Esophagus muscularis mucosa (tissue), 4 donors: ENCODE data around the gene TMEM150B. TPM values are rescaled to one million over a fixed set of nuclear protein-coding genes. Genes with fewer than 3 reads are reported as not detected.

Experiments used
- DNase-seq: peaks from one replicate; pipeline ENCODE4 v3.0.0-alpha.2; 2017; ENCODE audit errors: extremely low spot score
- H3K27ac ChIP-seq, 4 donors: fragments of 200-600 bp; sonication (generic); replicated peaks in 1 of 4; 1 replicate in 3 of 4; 2 replicates in 1 of 4; pipeline ENCODE4 v1.5.1; 2016 to 2019; ENCODE audit warnings: mild to moderate bottlenecking in 1 of 4
- H3K27me3 ChIP-seq, 4 donors: fragments of 200-600 bp; sonication (generic); one replicate each; pipeline versions ENCODE4 v1.5.1 to v1.6.0; 2016 to 2019
- H3K36me3 ChIP-seq, 4 donors: fragments of 200-600 bp; sonication (generic); one replicate each; pipeline ENCODE4 v1.5.1; 2016 to 2019
- H3K4me1 ChIP-seq, 4 donors: fragments of 200-600 bp; sonication (generic); one replicate each; pipeline ENCODE4 v1.5.1; 2016 to 2019
- H3K4me3 ChIP-seq, 4 donors: fragments of 200-600 bp; sonication (generic); 1 replicate in 2 of 4; 2 replicates in 2 of 4; pipeline ENCODE4 v1.5.1; 2016 to 2019; ENCODE audit warnings: mild to moderate bottlenecking in 4 of 4, moderate library complexity in 1 of 4
- H3K9me3 ChIP-seq, 4 donors: fragments of 200-600 bp; sonication (generic); 1 replicate in 3 of 4; 2 replicates in 1 of 4; pipeline ENCODE4 v1.5.1; 2016 to 2019
- EP300 ChIP-seq: sonication (generic); formaldehyde crosslinking; IDR thresholded peaks from one replicate; pipeline ENCODE4 v1.6.1; 2017; ENCODE audit warnings: antibody characterized with exemption
- POLR2A ChIP-seq: fragments of 450-650 bp; IDR thresholded peaks from one replicate; pipeline ENCODE4 v1.6.1; 2017; ENCODE audit warnings: antibody characterized with exemption, moderate library complexity, mild to moderate bottlenecking, low read depth
- POLR2AphosphoS5 ChIP-seq, 2 donors: sonication (generic); formaldehyde crosslinking; IDR thresholded peaks; one replicate each; pipeline ENCODE4 v1.6.1; 2017; ENCODE audit warnings: antibody characterized with exemption in 2 of 2
- WGBS: methylation state at CpG from one replicate; pipeline ENCODE4 v1.1.5; 2018; 5-methylcytosine and 5-hydroxymethylcytosine counted together
- intact Hi-C: fragments of 100-400 bp; cut with DNase I; formaldehyde crosslinking; loops from one replicate; pipeline ENCODE4 v1.15.1; 2023
- total RNA-seq, 4 donors: library from RNA; depleted of rRNA; stranded (reverse); fragments of >200 nt; gene quantifications; one replicate each; pipeline versions ENCODE4 v1.1.0 to v1.2.1, GENCODE V29; 2016
- TF ChIP-seq, protein P1 (sequence below), 3 experiments: fragments of 200-600 bp in 2 of 3; fragments of 450-650 bp in 1 of 3; sonication (generic) in 2 of 3; IDR thresholded peaks; one replicate each; pipeline ENCODE4 v1.5.1; 2017 to 2019; ENCODE audit warnings: antibody characterized with exemption in 3 of 3, mild to moderate bottlenecking in 2 of 3, moderate library complexity in 1 of 3

TMEM150B gene
- total RNA-seq, 4 donors from 2014 or later = 0.83 to 5.2 (median 2.7) TPM

- H3K9me3 ChIP-seq = no peaks in the 10 kb centered on the region
- no peak for TF ChIP-seq POLR2A
- TF ChIP-seq, protein P1, sequence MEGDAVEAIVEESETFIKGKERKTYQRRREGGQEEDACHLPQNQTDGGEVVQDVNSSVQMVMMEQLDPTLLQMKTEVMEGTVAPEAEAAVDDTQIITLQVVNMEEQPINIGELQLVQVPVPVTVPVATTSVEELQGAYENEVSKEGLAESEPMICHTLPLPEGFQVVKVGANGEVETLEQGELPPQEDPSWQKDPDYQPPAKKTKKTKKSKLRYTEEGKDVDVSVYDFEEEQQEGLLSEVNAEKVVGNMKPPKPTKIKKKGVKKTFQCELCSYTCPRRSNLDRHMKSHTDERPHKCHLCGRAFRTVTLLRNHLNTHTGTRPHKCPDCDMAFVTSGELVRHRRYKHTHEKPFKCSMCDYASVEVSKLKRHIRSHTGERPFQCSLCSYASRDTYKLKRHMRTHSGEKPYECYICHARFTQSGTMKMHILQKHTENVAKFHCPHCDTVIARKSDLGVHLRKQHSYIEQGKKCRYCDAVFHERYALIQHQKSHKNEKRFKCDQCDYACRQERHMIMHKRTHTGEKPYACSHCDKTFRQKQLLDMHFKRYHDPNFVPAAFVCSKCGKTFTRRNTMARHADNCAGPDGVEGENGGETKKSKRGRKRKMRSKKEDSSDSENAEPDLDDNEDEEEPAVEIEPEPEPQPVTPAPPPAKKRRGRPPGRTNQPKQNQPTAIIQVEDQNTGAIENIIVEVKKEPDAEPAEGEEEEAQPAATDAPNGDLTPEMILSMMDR (IDR thresholded peaks at IDR 0.05) = no peak
- TF ChIP-seq POLR2AphosphoS5 (IDR thresholded peaks at IDR 0.05) = no peak
- no peak for TF ChIP-seq EP300
- H3K4me1 ChIP-seq = peaks cover 10 to 27% (median 26%) of the 10 kb centered on the region in 4 donors
- H3K27me3 ChIP-seq = peaks cover 0 to 7% (median 0%) of the 10 kb centered on the region in 4 donors
- intact Hi-C loops = no loop called here
- 80% methylated on average over 2 of the region's 21 CpGs for WGBS
- DNase-seq = no peak
- peaks cover 0 to 34% (median 10%) of the 10 kb centered on the region in 4 donors for H3K36me3 ChIP-seq
- peak overlapping the region in 2 of 4 donors; percentile 22 to 26 for H3K27ac ChIP-seq
- no peak overlapping the region for H3K4me3 ChIP-seq
Measured at GRCh38 chr19:55287361-55288079, 37.6 kb downstream of the TMEM150B start.

DNA sequence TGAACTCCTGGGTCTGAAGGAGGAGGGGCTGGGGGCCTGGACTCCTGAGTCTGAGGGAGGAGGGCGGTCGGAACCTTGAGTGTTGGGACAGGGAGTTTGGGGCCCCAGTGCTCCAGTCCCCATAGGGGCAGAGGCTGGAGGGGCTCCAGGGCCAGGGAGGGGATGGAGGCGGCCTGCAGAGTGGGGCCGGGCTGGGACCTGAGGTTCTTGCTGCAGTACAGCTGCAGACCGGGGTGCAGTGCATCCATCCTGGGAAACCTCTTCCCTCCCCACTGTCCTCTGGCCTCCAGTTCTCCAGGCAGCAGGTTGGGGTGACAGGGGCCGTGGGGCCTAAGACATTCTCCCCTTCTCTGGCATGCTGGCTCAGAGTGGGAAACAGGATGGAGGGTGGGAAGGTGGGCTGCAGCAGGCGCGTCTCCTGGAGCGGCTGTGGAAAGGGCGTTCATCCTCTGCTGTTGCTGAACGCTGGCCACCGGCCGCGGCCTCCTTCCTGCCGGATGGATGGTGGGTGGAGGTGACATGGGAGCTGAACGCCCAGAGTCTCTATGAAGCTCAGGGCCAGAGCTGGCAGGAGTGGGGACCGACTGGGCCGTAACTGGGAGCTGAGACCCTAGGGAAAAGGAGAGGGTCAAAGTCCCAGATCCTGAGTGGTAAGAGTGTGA, 39.8 kb downstream of the TMEM150B start:
- peaks cover 0 to 34% (median 10%) of the 10 kb centered on the region in 4 donors for H3K36me3 ChIP-seq
- H3K27ac ChIP-seq = peak overlapping the region; percentile 91 to 95 (median 92)
- peaks cover 10 to 38% (median 37%) of the 10 kb centered on the region in 4 donors for H3K4me1 ChIP-seq
- intact Hi-C loops = no loop called here
- DNase-seq = no peak
- TF ChIP-seq, protein P1 (IDR thresholded peaks at IDR 0.05) = no peak
- TF ChIP-seq EP300 = no peak
- no peak for TF ChIP-seq POLR2AphosphoS5 (IDR thresholded peaks at IDR 0.05)
- no peak for TF ChIP-seq POLR2A
- H3K4me3 ChIP-seq = peak overlapping the region; percentile 73 to 82 (median 76)
- WGBS = 27% methylated on average over 16 of the region's 18 CpGs
- no peaks in the 10 kb centered on the region for H3K9me3 ChIP-seq
- peaks cover 0 to 7% (median 0%) of the 10 kb centered on the region in 4 donors for H3K27me3 ChIP-seq

DNA sequence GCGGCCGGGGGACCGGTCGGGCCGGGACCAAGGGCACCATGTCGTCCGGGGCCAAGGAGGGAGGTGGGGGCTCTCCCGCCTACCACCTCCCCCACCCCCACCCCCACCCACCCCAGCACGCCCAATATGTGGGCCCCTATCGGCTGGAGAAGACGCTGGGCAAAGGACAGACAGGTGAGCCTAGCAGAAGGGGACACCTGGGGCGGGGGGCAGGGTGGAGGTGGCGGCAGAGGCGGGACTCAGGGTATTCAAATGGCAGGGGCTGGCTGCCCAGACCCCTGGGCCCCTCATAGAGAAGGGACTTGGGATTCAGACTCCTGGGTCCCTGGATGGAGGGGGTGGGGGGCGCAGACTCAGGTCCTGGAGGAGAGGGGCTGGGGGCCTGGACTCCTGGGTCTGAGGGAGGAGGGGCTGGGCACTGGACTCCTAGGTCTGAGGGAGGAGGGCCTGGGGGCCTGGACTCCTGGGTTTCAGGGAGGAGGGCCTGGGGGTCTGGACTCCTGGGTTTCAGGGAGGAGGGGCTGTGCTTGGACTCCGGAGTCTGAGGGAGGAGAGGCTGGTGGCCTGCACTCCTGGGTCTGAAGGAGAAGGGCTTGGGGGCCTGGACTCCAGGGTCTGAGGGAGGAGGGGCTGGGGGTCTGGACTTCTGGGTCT, 40.6 kb downstream of the TMEM150B start:
- intact Hi-C loops = no loop called here
- peak overlapping the region; percentile 91 to 95 (median 92) for H3K27ac ChIP-seq

GRCh38 chr19:55283548-55284377, 41.4 kb downstream of the TMEM150B start, which contains the start of gene BRSK1:
Gene BRSK1, plus strand, starts transcription at chr19:55283997. Its CDS starts 446 bp downstream, at chr19:55284443.
- intact Hi-C loops = no loop called here
- Histone ChIP-seq H3K27me3 (peaks cover 0 to 7% (median 0%) of the 10 kb centered on the region in 4 donors), H3K27ac (peak within 1 kb of the TSS; percentile 91 to 95 (median 92)), H3K9me3 (no peaks in the 10 kb centered on the region), H3K4me3 (peak within 1 kb of the TSS; percentile 73 to 82 (median 76)), H3K36me3 (peaks cover 0 to 18% (median 5%) of the 10 kb centered on the region in 4 donors), H3K4me1 (peaks cover 18 to 54% (median 50%) of the 10 kb centered on the region in 4 donors)
- no peak for DNase-seq
- 15% methylated on average over 10 of the region's 44 CpGs for WGBS
- TF ChIP-seq, protein P1 (IDR thresholded peaks at IDR 0.05) = no peak
- TF ChIP-seq POLR2A = no peak
- TF ChIP-seq EP300 = no peak
- TF ChIP-seq POLR2AphosphoS5 (IDR thresholded peaks at IDR 0.05) = no peak

More for the DNA sequence above, 40.6 kb downstream of the TMEM150B start:
- Histone ChIP-seq H3K36me3 (peaks cover 0 to 26% (median 9%) of the 10 kb centered on the region in 4 donors), H3K27me3 (peaks cover 0 to 7% (median 0%) of the 10 kb centered on the region in 4 donors), H3K4me1 (peaks cover 10 to 46% (median 43%) of the 10 kb centered on the region in 4 donors), H3K4me3 (peak overlapping the region; percentile 73 to 82 (median 76)), H3K9me3 (no peaks in the 10 kb centered on the region)
- WGBS = 18% methylated on average over 14 of the region's 16 CpGs
- TF ChIP-seq POLR2AphosphoS5 (IDR thresholded peaks at IDR 0.05) (no peak), EP300 (no peak), POLR2A (no peak)
- TF ChIP-seq, protein P1 (IDR thresholded peaks at IDR 0.05) = no peak
- DNase-seq = no peak
